DOHH2 (cell line): ENCODE measurements around the gene SMIM5.
A peak's percentile ranks its signal among the peaks of the same experiment; 100 is the strongest.

ENCODE experiments used
- H3F3A ChIP-seq: fragments of 200-600 bp; sonication (generic), shearing (Covaris generic); 2 replicates; pipeline ENCODE4 v1.6.0; 2016; ENCODE audit warnings: antibody characterized with exemption, mild to moderate bottlenecking; ENCODE audit not compliant: control insufficient read depth, insufficient read depth
- H3K27ac ChIP-seq: fragments of 200-600 bp; sonication (generic); 2 replicates; pipeline ENCODE4 v1.5.1; 2014; ENCODE audit warnings: low read depth, mild to moderate bottlenecking, low read length, moderate library complexity
- H3K27me3 ChIP-seq: fragments of 200-600 bp; sonication (generic); 2 replicates; pipeline ENCODE4 v1.6.1; 2014; ENCODE audit warnings: mild to moderate bottlenecking, low read length, mixed read lengths; ENCODE audit not compliant: control insufficient read depth
- H3K36me3 ChIP-seq: fragments of 200-600 bp; sonication (generic); 2 replicates; pipeline ENCODE4 v1.6.1; 2014; ENCODE audit warnings: mild to moderate bottlenecking, low read length, moderate library complexity, mixed read lengths; ENCODE audit not compliant: control insufficient read depth
- H3K4me1 ChIP-seq: fragments of 200-600 bp; sonication (generic); 2 replicates; pipeline ENCODE4 v1.6.1; 2014; ENCODE audit warnings: mild to moderate bottlenecking, low read length, mixed read lengths; ENCODE audit not compliant: control insufficient read depth
- H3K4me2 ChIP-seq: fragments of 200-600 bp; sonication (generic); 2 replicates; pipeline ENCODE4 v1.6.0; 2014; ENCODE audit warnings: mild to moderate bottlenecking, low read length, moderate library complexity
- H3K4me3 ChIP-seq: fragments of 200-600 bp; sonication (generic); 2 replicates; pipeline ENCODE4 v1.5.1; 2014; ENCODE audit warnings: mild to moderate bottlenecking, low read length, mixed read lengths
- H3K79me2 ChIP-seq: fragments of 200-600 bp; sonication (generic); 2 replicates; pipeline ENCODE4 v1.6.1; 2014; ENCODE audit warnings: mild to moderate bottlenecking, low read length, mixed read lengths; ENCODE audit not compliant: control insufficient read depth
- H3K9me2 ChIP-seq: fragments of 200-600 bp; sonication (generic); replicated peaks from 2 replicates; pipeline ENCODE4 v1.6.1; 2014; ENCODE audit warnings: mild to moderate bottlenecking, low read length, mixed read lengths; ENCODE audit not compliant: control insufficient read depth
- H3K9me3 ChIP-seq: fragments of 200-600 bp; sonication (generic); 2 replicates; pipeline ENCODE4 v1.6.1; 2014; ENCODE audit warnings: antibody characterized with exemption, low read length, mixed read lengths; ENCODE audit not compliant: control insufficient read depth, insufficient read depth
- H4K20me1 ChIP-seq: fragments of 200-600 bp; sonication (generic); 2 replicates; pipeline ENCODE4 v1.6.0; 2014; ENCODE audit warnings: low read depth, mild to moderate bottlenecking, antibody characterized with exemption, low read length, moderate library complexity; ENCODE audit not compliant: control insufficient read depth, insufficient read depth
- EZH2phosphoT487 ChIP-seq: fragments of 200-600 bp; sonication (generic); IDR thresholded peaks from 2 replicates; pipeline ENCODE4 v1.6.1; 2017; ENCODE audit warnings: borderline replicate concordance, mild to moderate bottlenecking, antibody characterized with exemption, low read length, moderate library complexity, mixed read lengths
- TF ChIP-seq, protein P1 (sequence below): fragments of 200-600 bp; sonication (generic); IDR thresholded peaks from one replicate; pipeline ENCODE4 v1.5.1; 2014; ENCODE audit warnings: antibody characterized with exemption, mild to moderate bottlenecking, low read depth, low read length; ENCODE audit not compliant: poor library complexity, severe bottlenecking

The SMIM5 gene

GRCh38 chr17:75683583-75683982, 50.3 kb downstream of the SMIM5 start:
- Histone ChIP-seq H3K4me3 (no peak overlapping the region), H3K4me1 (peaks cover 53% of the 10 kb centered on the region), H3K9me3 (no peaks in the 10 kb centered on the region), H4K20me1 (peaks cover under 1% of the 10 kb centered on the region; the same call in 1 of the 2 replicates), H3K27ac (no peak overlapping the region), H3K36me3 (peaks cover 69% of the 10 kb centered on the region), H3K9me2 (no peaks in the 10 kb centered on the region), H3F3A (peaks cover 10% of the 10 kb centered on the region), H3K79me2 (peaks cover 91% of the 10 kb centered on the region), H3K4me2 (no peak overlapping the region), H3K27me3 (no peaks in the 10 kb centered on the region)
- TF ChIP-seq, protein P1, sequence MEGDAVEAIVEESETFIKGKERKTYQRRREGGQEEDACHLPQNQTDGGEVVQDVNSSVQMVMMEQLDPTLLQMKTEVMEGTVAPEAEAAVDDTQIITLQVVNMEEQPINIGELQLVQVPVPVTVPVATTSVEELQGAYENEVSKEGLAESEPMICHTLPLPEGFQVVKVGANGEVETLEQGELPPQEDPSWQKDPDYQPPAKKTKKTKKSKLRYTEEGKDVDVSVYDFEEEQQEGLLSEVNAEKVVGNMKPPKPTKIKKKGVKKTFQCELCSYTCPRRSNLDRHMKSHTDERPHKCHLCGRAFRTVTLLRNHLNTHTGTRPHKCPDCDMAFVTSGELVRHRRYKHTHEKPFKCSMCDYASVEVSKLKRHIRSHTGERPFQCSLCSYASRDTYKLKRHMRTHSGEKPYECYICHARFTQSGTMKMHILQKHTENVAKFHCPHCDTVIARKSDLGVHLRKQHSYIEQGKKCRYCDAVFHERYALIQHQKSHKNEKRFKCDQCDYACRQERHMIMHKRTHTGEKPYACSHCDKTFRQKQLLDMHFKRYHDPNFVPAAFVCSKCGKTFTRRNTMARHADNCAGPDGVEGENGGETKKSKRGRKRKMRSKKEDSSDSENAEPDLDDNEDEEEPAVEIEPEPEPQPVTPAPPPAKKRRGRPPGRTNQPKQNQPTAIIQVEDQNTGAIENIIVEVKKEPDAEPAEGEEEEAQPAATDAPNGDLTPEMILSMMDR, result no peak

GRCh38 chr17:75684249-75684648, 51.0 kb downstream of the SMIM5 start:
- Histone ChIP-seq H3F3A (peaks cover 15% of the 10 kb centered on the region), H3K79me2 (peaks cover 93% of the 10 kb centered on the region), H3K27me3 (no peaks in the 10 kb centered on the region), H3K9me3 (no peaks in the 10 kb centered on the region), H3K36me3 (peaks cover 71% of the 10 kb centered on the region), H3K9me2 (no peaks in the 10 kb centered on the region), H4K20me1 (no peaks in the 10 kb centered on the region), H3K4me2 (0 out of 2 replicates have a peak overlapping the region, but pooled peaks have one; percentile 53), H3K4me3 (no peak overlapping the region), H3K27ac (no peak overlapping the region), H3K4me1 (peaks cover 60% of the 10 kb centered on the region)
- TF ChIP-seq, protein P1, result no peak
- TF ChIP-seq EZH2phosphoT487, result no peak

DNA sequence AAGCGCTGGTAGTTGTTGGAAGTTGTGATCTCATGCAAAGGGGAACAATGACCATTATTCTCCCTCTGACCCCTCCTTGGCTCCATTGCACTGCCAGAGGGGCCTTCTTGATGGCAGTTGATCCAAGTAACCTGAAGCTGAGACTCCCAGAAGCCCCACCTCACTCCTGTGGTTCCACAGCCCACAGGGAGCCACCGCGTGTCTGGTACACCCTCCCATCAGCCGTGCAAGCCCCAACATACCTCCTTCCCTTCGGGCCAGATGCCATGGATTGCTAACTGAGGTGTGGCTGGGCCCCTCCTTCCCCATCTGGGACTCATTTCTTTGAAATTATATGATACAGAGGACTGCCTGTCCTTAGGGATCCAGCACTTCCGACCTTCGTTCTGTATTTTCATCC, 51.7 kb downstream of the SMIM5 start:
- Histone ChIP-seq H3K27me3 (no peaks in the 10 kb centered on the region), H3K36me3 (peaks cover 67% of the 10 kb centered on the region), H3K79me2 (peaks cover 93% of the 10 kb centered on the region), H3K4me2 (peak overlapping the region; percentile 53), H3K9me2 (no peaks in the 10 kb centered on the region), H3K27ac (no peak overlapping the region), H3K4me1 (peaks cover 67% of the 10 kb centered on the region), H3F3A (peaks cover 21% of the 10 kb centered on the region), H4K20me1 (no peaks in the 10 kb centered on the region), H3K9me3 (no peaks in the 10 kb centered on the region), H3K4me3 (no peak overlapping the region)
- TF ChIP-seq, protein P1, result no peak
- no peak for TF ChIP-seq EZH2phosphoT487
